Measurements from ENCODE around the gene GRAP2. TPM values are rescaled to one million over a fixed set of nuclear protein-coding genes. Genes with fewer than 3 reads are reported as not detected.

The GRAP2 gene
- total RNA-seq, 1 experiment from 2014 or later, result 0.42 TPM

- TF ChIP-seq, protein P1, sequence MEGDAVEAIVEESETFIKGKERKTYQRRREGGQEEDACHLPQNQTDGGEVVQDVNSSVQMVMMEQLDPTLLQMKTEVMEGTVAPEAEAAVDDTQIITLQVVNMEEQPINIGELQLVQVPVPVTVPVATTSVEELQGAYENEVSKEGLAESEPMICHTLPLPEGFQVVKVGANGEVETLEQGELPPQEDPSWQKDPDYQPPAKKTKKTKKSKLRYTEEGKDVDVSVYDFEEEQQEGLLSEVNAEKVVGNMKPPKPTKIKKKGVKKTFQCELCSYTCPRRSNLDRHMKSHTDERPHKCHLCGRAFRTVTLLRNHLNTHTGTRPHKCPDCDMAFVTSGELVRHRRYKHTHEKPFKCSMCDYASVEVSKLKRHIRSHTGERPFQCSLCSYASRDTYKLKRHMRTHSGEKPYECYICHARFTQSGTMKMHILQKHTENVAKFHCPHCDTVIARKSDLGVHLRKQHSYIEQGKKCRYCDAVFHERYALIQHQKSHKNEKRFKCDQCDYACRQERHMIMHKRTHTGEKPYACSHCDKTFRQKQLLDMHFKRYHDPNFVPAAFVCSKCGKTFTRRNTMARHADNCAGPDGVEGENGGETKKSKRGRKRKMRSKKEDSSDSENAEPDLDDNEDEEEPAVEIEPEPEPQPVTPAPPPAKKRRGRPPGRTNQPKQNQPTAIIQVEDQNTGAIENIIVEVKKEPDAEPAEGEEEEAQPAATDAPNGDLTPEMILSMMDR (IDR thresholded peaks at IDR 0.05 in 2 of 3, conservative IDR thresholded peaks at IDR 0.05 in 1 of 3; ENCODE audit: borderline replicate concordance in 1 of 3, insufficient read depth in 1 of 3, low read depth in 2 of 3, low read length in 2 of 3), result no peak
- TF ChIP-seq, protein P2, sequence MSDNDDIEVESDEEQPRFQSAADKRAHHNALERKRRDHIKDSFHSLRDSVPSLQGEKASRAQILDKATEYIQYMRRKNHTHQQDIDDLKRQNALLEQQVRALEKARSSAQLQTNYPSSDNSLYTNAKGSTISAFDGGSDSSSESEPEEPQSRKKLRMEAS (IDR thresholded peaks at IDR 0.05), result no peak
- no peak for TF ChIP-seq JUND (IDR thresholded peaks at IDR 0.05)
Observed at GRCh38 chr22:39926753-39927152, 25.9 kb downstream of the GRAP2 start (continued).

GRCh38 chr22:39927544-39927943 is 26.7 kb downstream of the GRAP2 start:
- no peak overlapping the region for H2AFZ ChIP-seq (ENCODE audit: low read depth, low read length, poor library complexity, severe bottlenecking)
- POLR2A ChIA-PET, result no interaction called here
- DNase-seq (ENCODE audit: low read depth, low spot score), result no peak
- CTCF ChIA-PET, result interaction anchor here (1.7 kb wide), 1 partner anchor 97 kb away, joined by 4 read pairs; no protein-coding TSS in a partner anchor
- H3K79me2 ChIP-seq (ENCODE audit: insufficient read depth, low read length), result no peaks in the 10 kb centered on the region
- no peak overlapping the region for H3K27ac ChIP-seq (ENCODE audit: low read depth, low read length)
- 0 out of 2 replicates have a peak, but pooled peaks have one; percentile 38 for ATAC-seq
- no peaks in the 10 kb centered on the region for H4K20me1 ChIP-seq (ENCODE audit: insufficient read depth)
- H3K9me3 ChIP-seq (ENCODE audit: control insufficient read depth in 1 of 2, insufficient read depth in 1 of 2, low read depth in 1 of 2, low read length in 2 of 2), result no peaks in the 10 kb centered on the region
- TF ChIP-seq POLR2AphosphoS5 (IDR thresholded peaks at IDR 0.05; ENCODE audit: low read depth, low read length), result no peak
- TF ChIP-seq, protein P1 (IDR thresholded peaks at IDR 0.05 in 2 of 3, conservative IDR thresholded peaks at IDR 0.05 in 1 of 3; ENCODE audit: borderline replicate concordance in 1 of 3, insufficient read depth in 1 of 3, low read depth in 2 of 3, low read length in 2 of 3), result peak in 2 of 3 experiments; percentile 46 to 49; a peak in 4 of 6 replicates
- TF ChIP-seq JUND (IDR thresholded peaks at IDR 0.05), result no peak
- no peaks in the 10 kb centered on the region for H3K9me2 ChIP-seq (ENCODE audit: insufficient read depth)
- no peaks in the 10 kb centered on the region for H3K4me1 ChIP-seq (ENCODE audit: control insufficient read depth in 1 of 2, insufficient read depth in 2 of 2, low read length in 2 of 2)
- H3K36me3 ChIP-seq (ENCODE audit: control insufficient read depth in 1 of 2, insufficient read depth in 2 of 2, low read length in 2 of 2), result no peaks in the 10 kb centered on the region
- H3K9ac ChIP-seq (ENCODE audit: low read length), result no peak overlapping the region
- no peak overlapping the region for H3K4me2 ChIP-seq (ENCODE audit: low read length)
- no TSS peak for BruUV-seq (replicated peaks)
- RAD21 ChIA-PET (ENCODE audit: low non-redundant PET in 1 of 2, low total read pairs in 2 of 2, uncharacterized antibody in 2 of 2, unreplicated experiment in 2 of 2), result no interaction called here
- intact Hi-C loops (cut with micrococcal nuclease), result no loop called here
- H3K4me3 ChIP-seq (replicated peaks in 1 of 2; ENCODE audit: low read depth in 1 of 2, low read length in 2 of 2), result no peak overlapping the region
- H3K27me3 ChIP-seq (ENCODE audit: insufficient read depth, low read length), result peaks cover 77% of the 10 kb centered on the region
